ENCODE measurements around the gene ZNF423.

- TF ChIP-seq CTCF (conservative IDR thresholded peaks at IDR 0.05; ENCODE audit: low read depth, low read length) (no peak), EZH2 (IDR thresholded peaks at IDR 0.05; ENCODE audit: borderline replicate concordance, low read depth, low read length, poor library complexity, severe bottlenecking) (no peak)
Measured at GRCh38 chr16:49832177-49832576, 23.7 kb downstream of the ZNF423 start.
